ENCODE data around the gene CCL13.

GRCh38 chr17:34308371-34308770 is 47.9 kb upstream of the CCL13 start:
- TF ChIP-seq FOXA1 (IDR thresholded peaks at IDR 0.05) (no peak), CTCF (IDR thresholded peaks at IDR 0.05; ENCODE audit: low read depth, low read length, missing input control) (no peak), MAX (IDR thresholded peaks at IDR 0.05) (no peak), REST (IDR thresholded peaks at IDR 0.05) (no peak)
